ENCODE data around the gene MPZL3.
"Not testable (repeated sequence)": the region's sequence is repeated elsewhere in the genome, so short reads cannot be mapped to it uniquely, and the experiment has no call there.

GRCh38 chr11:118183691-118184090 lies 68.5 kb downstream of the MPZL3 start:
- not testable (repeated sequence) for TF ChIP-seq CTCF (conservative IDR thresholded peaks at IDR 0.05; ENCODE audit: low read depth, low read length); EZH2 (IDR thresholded peaks at IDR 0.05; ENCODE audit: borderline replicate concordance, low read depth, low read length, poor library complexity, severe bottlenecking)
